Measurements from ENCODE around the gene CRIM1.

Gene CRIM1

DNA sequence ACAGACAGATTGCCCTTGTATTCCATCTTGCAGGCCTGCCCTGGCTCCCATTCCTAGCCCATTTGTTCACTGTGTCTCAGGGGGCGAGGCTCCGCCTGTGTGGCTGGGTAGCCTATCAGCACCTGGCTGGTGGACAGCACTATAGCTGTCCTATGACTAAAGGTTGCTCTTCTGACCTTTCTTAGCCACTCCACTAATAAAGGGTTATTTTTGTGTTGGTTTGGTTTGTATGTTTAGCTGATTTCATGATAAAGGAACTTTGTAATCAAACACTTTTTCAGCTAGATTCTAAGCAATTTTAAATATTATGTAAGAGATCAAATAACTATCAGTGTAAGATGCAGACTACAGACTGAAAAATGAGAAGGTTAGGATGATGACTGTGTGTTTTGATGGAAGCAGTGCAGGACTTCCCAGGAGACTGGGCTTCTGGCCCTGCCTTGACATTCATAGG, 72.2 kb downstream of the CRIM1 start:
- Mint-ChIP-seq H3K27me3 (ENCODE audit: low read depth, poor library complexity) (peaks cover 3% of the 10 kb centered on the region), H3K4me1 (peaks cover 27% of the 10 kb centered on the region), H3K36me3 (ENCODE audit: low read depth) (peaks cover 9% of the 10 kb centered on the region), H3K27ac (no peak overlapping the region), H3K4me3 (no peak overlapping the region), H3K9me3 (no peaks in the 10 kb centered on the region)
- TF ChIP-seq, protein P1, sequence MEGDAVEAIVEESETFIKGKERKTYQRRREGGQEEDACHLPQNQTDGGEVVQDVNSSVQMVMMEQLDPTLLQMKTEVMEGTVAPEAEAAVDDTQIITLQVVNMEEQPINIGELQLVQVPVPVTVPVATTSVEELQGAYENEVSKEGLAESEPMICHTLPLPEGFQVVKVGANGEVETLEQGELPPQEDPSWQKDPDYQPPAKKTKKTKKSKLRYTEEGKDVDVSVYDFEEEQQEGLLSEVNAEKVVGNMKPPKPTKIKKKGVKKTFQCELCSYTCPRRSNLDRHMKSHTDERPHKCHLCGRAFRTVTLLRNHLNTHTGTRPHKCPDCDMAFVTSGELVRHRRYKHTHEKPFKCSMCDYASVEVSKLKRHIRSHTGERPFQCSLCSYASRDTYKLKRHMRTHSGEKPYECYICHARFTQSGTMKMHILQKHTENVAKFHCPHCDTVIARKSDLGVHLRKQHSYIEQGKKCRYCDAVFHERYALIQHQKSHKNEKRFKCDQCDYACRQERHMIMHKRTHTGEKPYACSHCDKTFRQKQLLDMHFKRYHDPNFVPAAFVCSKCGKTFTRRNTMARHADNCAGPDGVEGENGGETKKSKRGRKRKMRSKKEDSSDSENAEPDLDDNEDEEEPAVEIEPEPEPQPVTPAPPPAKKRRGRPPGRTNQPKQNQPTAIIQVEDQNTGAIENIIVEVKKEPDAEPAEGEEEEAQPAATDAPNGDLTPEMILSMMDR (IDR thresholded peaks at IDR 0.05), result no peak
- no peak for DNase-seq

DNA sequence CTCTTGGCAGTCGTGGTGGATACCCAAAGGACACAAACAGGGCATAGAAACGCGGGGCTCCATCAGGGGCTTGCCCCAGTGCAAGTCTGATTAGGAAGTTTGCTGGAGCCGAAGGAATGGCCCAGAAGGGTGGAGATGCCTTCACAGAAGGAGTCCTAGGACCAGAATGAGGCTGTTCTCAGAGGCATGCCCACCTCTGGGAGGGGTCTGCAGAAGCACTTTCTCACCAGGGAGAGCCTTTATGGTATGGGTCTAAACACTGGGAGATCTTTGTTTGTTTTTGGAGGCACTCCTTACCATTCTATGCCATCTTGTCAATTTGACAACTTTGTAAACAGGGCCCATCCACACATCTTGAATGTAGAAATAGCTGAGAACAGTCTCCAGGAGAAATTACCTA, 75.0 kb downstream of the CRIM1 start:
- Mint-ChIP-seq H3K27ac (peak overlapping the region; percentile 30), H3K4me1 (peaks cover 27% of the 10 kb centered on the region), H3K4me3 (no peak overlapping the region), H3K36me3 (ENCODE audit: low read depth) (no peaks in the 10 kb centered on the region), H3K9me3 (no peaks in the 10 kb centered on the region), H3K27me3 (ENCODE audit: low read depth, poor library complexity) (no peaks in the 10 kb centered on the region)
- no peak for DNase-seq
- TF ChIP-seq, protein P1 (IDR thresholded peaks at IDR 0.05), result no peak

DNA sequence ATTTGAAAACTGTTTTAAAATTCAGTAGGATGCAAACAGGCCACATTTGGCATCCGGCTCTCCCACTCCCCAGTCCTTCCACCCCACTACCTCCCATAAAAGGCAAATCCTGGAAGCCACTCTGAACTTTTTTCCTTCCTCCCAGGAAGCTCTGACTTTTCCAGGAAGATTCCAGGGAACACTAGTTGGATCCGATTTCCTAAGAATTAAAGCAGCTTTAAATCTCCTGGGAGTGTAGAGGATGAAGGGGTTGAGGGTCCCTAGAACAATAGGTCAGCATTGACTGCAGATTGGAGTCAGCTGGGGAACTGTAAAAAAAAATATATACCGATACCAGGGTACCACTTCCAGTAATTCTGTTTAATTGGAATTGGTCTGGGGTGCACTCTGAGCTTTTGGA, 76.9 kb downstream of the CRIM1 start:
- DNase-seq, result no peak
- Mint-ChIP-seq H3K27me3 (ENCODE audit: low read depth, poor library complexity) (no peaks in the 10 kb centered on the region), H3K9me3 (no peaks in the 10 kb centered on the region), H3K4me3 (no peak overlapping the region), H3K4me1 (peaks cover 21% of the 10 kb centered on the region), H3K27ac (no peak overlapping the region), H3K36me3 (ENCODE audit: low read depth) (peaks cover 9% of the 10 kb centered on the region)
- TF ChIP-seq, protein P1 (IDR thresholded peaks at IDR 0.05), result no peak

DNA sequence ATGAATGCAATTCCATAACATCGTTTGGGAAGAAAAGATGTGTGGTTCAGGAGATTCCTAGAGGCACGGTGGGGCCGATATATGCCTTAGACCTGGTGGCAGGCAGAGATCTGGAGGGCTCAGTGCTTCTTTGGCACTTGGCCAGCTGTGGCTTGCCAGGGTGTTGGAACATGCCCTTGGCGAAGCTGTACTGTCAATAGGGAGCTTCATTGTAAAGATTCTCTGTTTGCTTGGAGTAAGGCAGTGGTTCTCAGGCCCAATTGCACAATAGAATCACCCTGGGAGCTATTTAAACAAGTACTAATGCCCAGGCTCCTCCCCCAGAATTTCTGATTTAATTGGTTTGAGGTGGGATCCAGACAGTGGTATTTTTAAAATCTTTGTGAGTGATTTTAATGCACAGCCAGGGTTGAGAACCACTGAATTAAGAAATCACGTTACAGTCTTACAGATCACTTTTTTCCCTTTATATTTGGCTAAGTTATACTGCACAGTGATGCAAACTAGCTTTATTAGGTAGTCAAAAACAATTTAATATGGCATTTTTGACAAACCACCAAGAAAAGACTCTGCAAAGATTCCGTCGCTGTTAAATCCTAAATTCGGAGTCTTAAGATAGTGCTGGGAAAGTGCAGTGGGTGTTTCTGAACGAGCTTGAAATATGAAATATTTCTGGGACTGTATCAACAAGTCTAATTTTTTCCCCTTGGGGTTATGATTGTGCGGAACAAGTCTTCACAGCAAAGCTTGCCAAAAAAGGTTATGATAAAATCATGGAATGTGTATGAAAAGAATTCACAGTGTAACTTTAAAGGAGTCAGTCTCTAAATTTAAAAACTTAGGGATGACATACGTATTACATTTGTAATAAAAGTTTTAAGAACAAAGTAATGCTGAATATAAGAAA, 78.0 kb downstream of the CRIM1 start:
- Mint-ChIP-seq H3K4me3 (no peak overlapping the region), H3K36me3 (ENCODE audit: low read depth) (peaks cover 13% of the 10 kb centered on the region), H3K9me3 (no peaks in the 10 kb centered on the region), H3K27me3 (ENCODE audit: low read depth, poor library complexity) (no peaks in the 10 kb centered on the region), H3K4me1 (peaks cover 21% of the 10 kb centered on the region), H3K27ac (no peak overlapping the region)
- TF ChIP-seq, protein P1 (IDR thresholded peaks at IDR 0.05), result no peak
- no peak for DNase-seq

DNA sequence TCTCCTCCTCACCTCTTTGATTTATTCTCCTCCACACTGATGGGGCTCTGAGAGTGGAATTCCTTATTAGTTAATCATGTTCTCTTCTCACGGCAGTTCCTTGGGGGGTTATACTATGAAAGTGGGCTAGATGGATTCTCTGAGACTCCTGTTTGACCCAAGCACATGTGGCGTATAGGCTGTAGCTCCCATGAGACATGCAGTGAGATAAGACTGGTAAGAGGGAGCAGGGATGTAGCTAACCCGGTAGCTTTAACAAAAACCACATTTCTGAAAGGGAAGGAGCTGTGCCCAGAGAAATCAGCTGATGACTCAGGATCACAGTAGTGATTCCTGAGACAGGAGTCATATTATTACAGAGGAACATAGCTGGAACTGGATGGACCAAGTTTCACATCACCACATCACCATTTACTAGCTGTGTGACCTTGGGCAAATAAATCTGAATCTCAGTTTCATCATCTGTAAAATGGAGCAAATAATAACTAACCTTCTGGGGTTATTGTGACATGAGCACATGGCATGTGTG, 82.9 kb downstream of the CRIM1 start:
- Mint-ChIP-seq H3K4me1 (peaks cover 27% of the 10 kb centered on the region), H3K27ac (peak overlapping the region; percentile 34), H3K27me3 (ENCODE audit: low read depth, poor library complexity) (no peaks in the 10 kb centered on the region), H3K9me3 (no peaks in the 10 kb centered on the region), H3K36me3 (ENCODE audit: low read depth) (peaks cover 42% of the 10 kb centered on the region), H3K4me3 (no peak overlapping the region)
- TF ChIP-seq, protein P1 (IDR thresholded peaks at IDR 0.05), result no peak
- no peak for DNase-seq
